Measurements from ENCODE around the gene RNF152.

Gene RNF152

DNA sequence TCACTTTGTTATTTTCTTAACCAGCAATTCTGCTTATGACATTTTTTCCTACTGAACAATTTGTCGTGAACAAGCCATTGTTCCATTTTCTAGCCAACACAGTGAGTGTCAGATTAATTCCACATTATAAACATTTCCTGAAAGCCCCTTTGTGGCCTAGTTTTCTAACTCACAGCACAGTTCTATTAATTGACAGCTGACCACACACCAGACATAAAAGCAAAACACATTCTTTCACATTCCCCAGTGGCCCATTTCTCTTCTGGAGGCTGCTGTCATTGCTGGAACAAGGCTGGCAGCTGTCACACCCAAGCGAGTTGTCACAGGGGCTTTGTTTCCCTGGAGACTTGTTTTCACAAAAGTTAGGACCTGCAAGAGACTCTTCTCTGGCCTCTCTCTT lies 50.7 kb downstream of the RNF152 start:
- Histone ChIP-seq H3K4me3 (IDR thresholded peaks at IDR 0.05; ENCODE audit: insufficient read depth, low read depth, low read length) (no peak overlapping the region), H2AFZ (ENCODE audit: low read depth) (no peak overlapping the region), H3K4me1 (ENCODE audit: low read depth, poor library complexity, severe bottlenecking) (peaks cover 4% of the 10 kb centered on the region), H3K4me2 (no peak overlapping the region), H3K27me3 (ENCODE audit: insufficient read depth, low read depth) (no peaks in the 10 kb centered on the region), H4K20me1 (ENCODE audit: insufficient read depth) (no peaks in the 10 kb centered on the region), H3K79me2 (ENCODE audit: insufficient read depth, low read depth) (no peaks in the 10 kb centered on the region), H3K9ac (no peak overlapping the region), H3K36me3 (ENCODE audit: insufficient read depth) (no peaks in the 10 kb centered on the region), H3K27ac (no peak overlapping the region)
- TF ChIP-seq, protein P1, sequence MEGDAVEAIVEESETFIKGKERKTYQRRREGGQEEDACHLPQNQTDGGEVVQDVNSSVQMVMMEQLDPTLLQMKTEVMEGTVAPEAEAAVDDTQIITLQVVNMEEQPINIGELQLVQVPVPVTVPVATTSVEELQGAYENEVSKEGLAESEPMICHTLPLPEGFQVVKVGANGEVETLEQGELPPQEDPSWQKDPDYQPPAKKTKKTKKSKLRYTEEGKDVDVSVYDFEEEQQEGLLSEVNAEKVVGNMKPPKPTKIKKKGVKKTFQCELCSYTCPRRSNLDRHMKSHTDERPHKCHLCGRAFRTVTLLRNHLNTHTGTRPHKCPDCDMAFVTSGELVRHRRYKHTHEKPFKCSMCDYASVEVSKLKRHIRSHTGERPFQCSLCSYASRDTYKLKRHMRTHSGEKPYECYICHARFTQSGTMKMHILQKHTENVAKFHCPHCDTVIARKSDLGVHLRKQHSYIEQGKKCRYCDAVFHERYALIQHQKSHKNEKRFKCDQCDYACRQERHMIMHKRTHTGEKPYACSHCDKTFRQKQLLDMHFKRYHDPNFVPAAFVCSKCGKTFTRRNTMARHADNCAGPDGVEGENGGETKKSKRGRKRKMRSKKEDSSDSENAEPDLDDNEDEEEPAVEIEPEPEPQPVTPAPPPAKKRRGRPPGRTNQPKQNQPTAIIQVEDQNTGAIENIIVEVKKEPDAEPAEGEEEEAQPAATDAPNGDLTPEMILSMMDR (conservative IDR thresholded peaks at IDR 0.05; ENCODE audit: low read depth, low read length) = no peak

DNA sequence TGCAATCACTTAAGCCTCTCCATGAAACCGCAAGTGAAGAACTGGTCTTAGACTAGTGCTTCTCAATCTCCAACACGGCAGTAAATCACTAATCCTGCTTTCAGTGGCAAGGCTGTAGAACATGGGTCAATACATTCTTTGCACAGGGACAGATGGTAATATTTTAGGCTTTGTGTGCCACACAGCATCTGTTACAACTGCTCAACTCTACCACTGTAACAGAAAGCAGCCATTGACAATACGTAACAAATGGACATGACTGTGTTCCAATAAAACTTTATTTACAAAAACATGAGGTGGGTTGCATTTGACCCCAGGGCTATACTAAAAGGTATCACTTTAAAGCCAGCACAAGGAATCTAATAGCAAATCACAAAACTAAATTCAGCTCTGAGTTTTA lies 51.1 kb downstream of the RNF152 start:
- Histone ChIP-seq H3K4me1 (ENCODE audit: low read depth, poor library complexity, severe bottlenecking) (no peaks in the 10 kb centered on the region), H3K27me3 (ENCODE audit: insufficient read depth, low read depth) (no peaks in the 10 kb centered on the region), H3K36me3 (ENCODE audit: insufficient read depth) (no peaks in the 10 kb centered on the region), H3K4me3 (IDR thresholded peaks at IDR 0.05; ENCODE audit: insufficient read depth, low read depth, low read length) (no peak overlapping the region), H4K20me1 (ENCODE audit: insufficient read depth) (no peaks in the 10 kb centered on the region), H3K79me2 (ENCODE audit: insufficient read depth, low read depth) (no peaks in the 10 kb centered on the region), H2AFZ (ENCODE audit: low read depth) (no peak overlapping the region), H3K27ac (no peak overlapping the region), H3K4me2 (no peak overlapping the region), H3K9ac (no peak overlapping the region)
- TF ChIP-seq, protein P1 (conservative IDR thresholded peaks at IDR 0.05; ENCODE audit: low read depth, low read length) = no peak

DNA sequence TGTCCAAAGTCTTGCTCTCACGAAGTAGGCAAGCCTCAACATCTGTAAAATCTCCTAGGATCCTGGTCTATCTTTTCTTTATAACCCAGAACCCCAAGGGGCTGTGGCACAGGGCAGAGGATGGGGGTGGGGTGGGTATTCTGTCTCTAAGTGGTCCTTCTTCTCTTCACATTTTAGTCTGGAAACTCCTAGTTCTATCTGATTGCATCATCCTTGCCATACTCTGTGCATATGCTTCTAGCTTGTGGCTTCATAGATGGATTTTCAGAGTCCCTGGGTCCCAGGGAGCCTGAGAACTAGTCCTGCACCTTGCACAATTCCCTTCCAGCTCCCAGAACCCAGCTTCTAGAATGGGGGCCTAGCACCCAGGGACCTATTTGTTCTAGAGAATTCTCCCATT lies 52.5 kb downstream of the RNF152 start:
- Histone ChIP-seq H3K9ac (no peak overlapping the region), H3K4me2 (no peak overlapping the region), H3K36me3 (ENCODE audit: insufficient read depth) (no peaks in the 10 kb centered on the region), H3K4me3 (IDR thresholded peaks at IDR 0.05; ENCODE audit: insufficient read depth, low read depth, low read length) (no peak overlapping the region), H3K4me1 (ENCODE audit: low read depth, poor library complexity, severe bottlenecking) (no peaks in the 10 kb centered on the region), H3K27me3 (ENCODE audit: insufficient read depth, low read depth) (no peaks in the 10 kb centered on the region), H3K79me2 (ENCODE audit: insufficient read depth, low read depth) (no peaks in the 10 kb centered on the region), H2AFZ (ENCODE audit: low read depth) (no peak overlapping the region), H3K27ac (no peak overlapping the region), H4K20me1 (ENCODE audit: insufficient read depth) (no peaks in the 10 kb centered on the region)
- TF ChIP-seq, protein P1 (conservative IDR thresholded peaks at IDR 0.05; ENCODE audit: low read depth, low read length) = no peak

DNA sequence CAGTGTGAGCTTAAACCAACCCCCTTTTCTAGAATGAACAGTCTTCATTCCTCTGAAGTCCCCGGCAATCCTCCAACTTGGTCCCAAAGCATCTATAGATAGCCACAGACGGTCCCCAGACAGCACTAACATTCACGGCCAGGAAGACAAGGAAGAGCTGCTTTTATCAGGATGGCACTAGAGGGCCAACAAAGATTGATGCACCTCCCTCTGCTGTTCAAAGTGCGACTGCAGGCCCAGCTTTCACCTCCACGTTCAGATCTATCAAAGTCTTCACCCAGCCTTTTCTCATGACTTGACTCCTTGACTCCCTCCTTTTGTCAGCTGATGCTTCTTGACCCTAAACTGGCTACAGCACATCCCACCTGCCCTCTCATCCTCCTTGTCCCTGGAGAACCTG lies 54.3 kb downstream of the RNF152 start:
- Histone ChIP-seq H4K20me1 (ENCODE audit: insufficient read depth) (no peaks in the 10 kb centered on the region), H2AFZ (ENCODE audit: low read depth) (no peak overlapping the region), H3K4me1 (ENCODE audit: low read depth, poor library complexity, severe bottlenecking) (peaks cover 3% of the 10 kb centered on the region), H3K27ac (no peak overlapping the region), H3K27me3 (ENCODE audit: insufficient read depth, low read depth) (no peaks in the 10 kb centered on the region), H3K36me3 (ENCODE audit: insufficient read depth) (no peaks in the 10 kb centered on the region), H3K4me3 (IDR thresholded peaks at IDR 0.05; ENCODE audit: insufficient read depth, low read depth, low read length) (no peak overlapping the region), H3K4me2 (no peak overlapping the region), H3K79me2 (ENCODE audit: insufficient read depth, low read depth) (no peaks in the 10 kb centered on the region), H3K9ac (no peak overlapping the region)
- TF ChIP-seq, protein P1 (conservative IDR thresholded peaks at IDR 0.05; ENCODE audit: low read depth, low read length) = no peak

All from KMS-11 (cell line).